T-helper 17 cell (primary cell): ENCODE measurements around the gene APOC4. TPM values are rescaled to one million over a fixed set of nuclear protein-coding genes. Genes with fewer than 3 reads are reported as not detected.
"Not testable (repeated sequence)": the region's sequence is repeated elsewhere in the genome, so short reads cannot be mapped to it uniquely, and the experiment has no call there.

Experiments used
- ATAC-seq: fragments of 150-1000 bp; cut with Tn5 transposase; 2 replicates; pipeline ENCODE4 v1.10.0; 2021; ENCODE audit warnings: mild to moderate bottlenecking, moderate library complexity
- DNase-seq, 3 donors: peaks; one replicate each; pipeline versions ENCODE4 v3.0.0 to v3.0.0-alpha.2; 2020 to 2021
- H3K9me3 ChIP-seq: one replicate; pipeline ENCODE4 v1.7.0; 2013; ENCODE audit warnings: low read length, mild to moderate bottlenecking; ENCODE audit not compliant: control insufficient read depth, poor library complexity, severe bottlenecking
- H3K27ac Mint-ChIP-seq: one replicate; pipeline ENCODE4 v1.8.0; 2022; ENCODE audit warnings: mild to moderate bottlenecking, moderate library complexity, mixed read lengths
- H3K27me3 Mint-ChIP-seq: one replicate; pipeline ENCODE4 v1.8.0; 2022; ENCODE audit warnings: mixed read lengths
- H3K36me3 Mint-ChIP-seq: one replicate; pipeline ENCODE4 v1.8.0; 2022; ENCODE audit warnings: low read depth, mixed read lengths
- H3K4me1 Mint-ChIP-seq: one replicate; pipeline ENCODE4 v1.8.0; 2022; ENCODE audit warnings: mild to moderate bottlenecking, mixed read lengths
- H3K4me3 Mint-ChIP-seq: one replicate; pipeline ENCODE4 v1.8.0; 2022; ENCODE audit warnings: mild to moderate bottlenecking, moderate library complexity, mixed read lengths
- total RNA-seq, 4 donors: library from RNA in 2 of 4; stranded (reverse) in 2 of 4; gene quantifications; one replicate each; pipeline ENCODE4 v1.2.3 and lab custom pipeline; 2022 to 2026

APOC4 gene
- total RNA-seq, 2 donors from 2014 or later = not detected

DNA sequence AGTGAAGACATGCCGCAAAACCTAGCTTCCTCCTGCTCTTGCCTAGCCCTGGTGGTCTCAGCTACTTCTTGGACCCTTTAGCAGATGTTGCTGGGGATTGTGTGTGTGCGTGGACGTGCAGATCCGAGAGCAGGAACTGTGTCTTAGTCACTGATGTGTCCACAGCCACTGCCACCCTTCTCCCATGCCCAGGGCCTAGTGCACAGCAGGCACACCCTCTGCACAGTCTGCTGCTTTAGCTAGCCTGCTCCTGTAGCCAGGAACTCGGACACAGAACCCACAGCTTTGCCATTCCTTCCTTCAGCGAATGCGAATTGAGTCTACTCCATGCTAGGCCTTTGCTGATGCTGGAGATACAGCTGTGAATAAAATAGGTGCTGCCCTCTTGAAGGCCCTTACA lies 15.5 kb downstream of the APOC4 start:
- Mint-ChIP-seq H3K27me3 (no peaks in the 10 kb centered on the region), H3K27ac (peak overlapping the region; percentile 77), H3K36me3 (peaks cover 8% of the 10 kb centered on the region), H3K4me3 (peak overlapping the region; percentile 100), H3K4me1 (peaks cover 49% of the 10 kb centered on the region)
- H3K9me3 ChIP-seq = no peaks in the 10 kb centered on the region
- ATAC-seq = no peak
- no peak for DNase-seq

- Mint-ChIP-seq H3K4me1 (peaks cover 49% of the 10 kb centered on the region), H3K36me3 (peaks cover 8% of the 10 kb centered on the region), H3K27ac (peak overlapping the region; percentile 77), H3K27me3 (no peaks in the 10 kb centered on the region), H3K4me3 (peak overlapping the region; percentile 100)
- ATAC-seq = no peak
- H3K9me3 ChIP-seq = no peaks in the 10 kb centered on the region
- no peak for DNase-seq
These were observed 16.1 kb downstream of the APOC4 start for GRCh38 chr19:44958090-44958489.

- H3K9me3 ChIP-seq = no peaks in the 10 kb centered on the region
- Mint-ChIP-seq H3K4me1 (peaks cover 44% of the 10 kb centered on the region), H3K4me3 (no peak overlapping the region), H3K36me3 (peaks cover 7% of the 10 kb centered on the region), H3K27ac (peak overlapping the region; percentile 80), H3K27me3 (no peaks in the 10 kb centered on the region)
- DNase-seq (no peak), ATAC-seq (no peak)
These were observed 17.7 kb downstream of the APOC4 start for GRCh38 chr19:44959691-44960090.

- ATAC-seq = no peak
- peaks cover 2% of the 10 kb centered on the region for H3K36me3 Mint-ChIP-seq
These were observed 19.1 kb downstream of the APOC4 start for GRCh38 chr19:44960906-44961728.

GRCh38 chr19:44961821-44962220 lies 19.8 kb downstream of the APOC4 start:
- no peak overlapping the region for H3K27ac Mint-ChIP-seq
- no peak overlapping the region for H3K4me3 Mint-ChIP-seq
- peaks cover 2% of the 10 kb centered on the region for H3K36me3 Mint-ChIP-seq
- H3K9me3 ChIP-seq = no peaks in the 10 kb centered on the region
- ATAC-seq (no peak), DNase-seq (no peak)
- no peaks in the 10 kb centered on the region for H3K27me3 Mint-ChIP-seq
- peaks cover 31% of the 10 kb centered on the region for H3K4me1 Mint-ChIP-seq

More at GRCh38 chr19:44960906-44961728, 19.1 kb downstream of the APOC4 start:
- Mint-ChIP-seq H3K27ac (peak overlapping the region; percentile 80), H3K4me1 (peaks cover 35% of the 10 kb centered on the region), H3K4me3 (no peak overlapping the region), H3K27me3 (no peaks in the 10 kb centered on the region)
- H3K9me3 ChIP-seq = no peaks in the 10 kb centered on the region
- DNase-seq = no peak

DNA sequence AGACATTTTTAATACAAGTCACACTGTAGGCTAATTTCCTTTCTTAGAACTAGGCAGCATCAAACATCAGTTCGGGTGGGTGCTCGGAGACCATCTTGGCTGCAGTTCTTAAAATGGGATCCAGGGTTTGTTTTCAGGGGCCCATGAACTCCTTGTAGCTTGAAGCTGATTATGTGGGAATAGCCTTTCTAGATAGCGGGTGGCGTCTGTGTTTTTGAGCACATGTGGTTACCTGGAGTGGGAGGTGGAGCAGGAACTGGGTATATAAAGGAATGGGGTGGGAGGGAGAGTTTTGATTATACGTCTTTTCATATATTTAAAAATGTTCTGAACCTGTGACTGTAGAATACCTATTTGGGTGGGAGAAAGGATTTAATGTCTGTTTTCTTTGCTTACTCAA lies 26.1 kb downstream of the APOC4 start:
- Mint-ChIP-seq H3K27me3 (no peaks in the 10 kb centered on the region), H3K36me3 (peaks cover 6% of the 10 kb centered on the region), H3K27ac (peak overlapping the region; percentile 21), H3K4me3 (no peak overlapping the region), H3K4me1 (peaks cover 12% of the 10 kb centered on the region)
- no peaks in the 10 kb centered on the region for H3K9me3 ChIP-seq
- DNase-seq (no peak), ATAC-seq (no peak)

DNA sequence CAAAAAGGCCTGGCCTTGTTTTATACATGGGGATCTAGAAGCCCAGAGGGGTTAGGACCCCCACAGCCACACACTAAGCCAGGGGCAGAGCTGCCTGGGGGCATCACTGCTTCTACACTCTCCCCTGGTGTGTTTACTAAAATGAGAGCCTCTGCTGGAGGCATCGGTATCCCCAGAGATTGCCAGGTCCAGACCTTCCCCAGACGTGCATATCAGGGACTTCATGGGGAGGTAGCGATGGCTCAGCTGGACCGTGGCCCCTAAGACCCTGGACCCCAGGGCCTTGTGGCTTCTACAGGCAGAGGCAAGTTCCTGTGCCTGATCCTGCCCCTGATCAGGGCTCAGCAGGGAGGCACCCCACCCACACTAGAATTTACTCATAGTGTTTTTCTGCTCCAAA lies 26.6 kb downstream of the APOC4 start:
- Mint-ChIP-seq H3K36me3 (peaks cover 6% of the 10 kb centered on the region), H3K27ac (peak overlapping the region; percentile 21), H3K27me3 (no peaks in the 10 kb centered on the region), H3K4me1 (peaks cover 12% of the 10 kb centered on the region), H3K4me3 (no peak overlapping the region)
- no peak for ATAC-seq
- H3K9me3 ChIP-seq = no peaks in the 10 kb centered on the region
- DNase-seq = no peak

DNA sequence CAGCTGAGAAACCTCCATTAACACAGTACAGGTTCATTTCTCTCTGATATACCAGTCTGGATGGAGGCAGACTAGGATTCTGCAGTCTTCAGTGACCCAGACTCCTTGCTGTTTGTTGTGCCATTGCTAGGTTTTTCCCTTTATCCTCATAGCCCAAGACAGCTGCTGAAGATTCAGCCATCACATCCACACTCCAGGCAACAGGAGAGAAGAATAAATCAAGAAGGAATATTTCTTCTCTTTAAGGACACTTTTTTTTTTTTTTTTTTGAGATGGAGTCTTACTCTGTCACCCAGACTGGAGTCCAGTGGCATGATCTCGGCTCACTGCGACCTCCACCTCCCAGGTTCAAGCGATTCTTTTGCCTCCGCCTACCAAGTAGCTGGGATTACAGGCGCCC lies 27.4 kb downstream of the APOC4 start:
- H3K36me3 Mint-ChIP-seq = peaks cover 8% of the 10 kb centered on the region
- ATAC-seq = no peak
- H3K27ac Mint-ChIP-seq = no peak overlapping the region

GRCh38 chr19:44971451-44971850 lies 29.4 kb downstream of the APOC4 start:
- not testable (repeated sequence) for H3K9me3 ChIP-seq, H3K27me3 Mint-ChIP-seq, H3K36me3 Mint-ChIP-seq, H3K27ac Mint-ChIP-seq, DNase-seq, H3K4me1 Mint-ChIP-seq, H3K4me3 Mint-ChIP-seq, ATAC-seq

More for the DNA sequence above, 27.4 kb downstream of the APOC4 start:
- no peaks in the 10 kb centered on the region for H3K9me3 ChIP-seq
- Mint-ChIP-seq H3K4me3 (no peak overlapping the region), H3K4me1 (peaks cover 12% of the 10 kb centered on the region), H3K27me3 (no peaks in the 10 kb centered on the region)
- DNase-seq = no peak

GRCh38 chr19:44972802-44973201 lies 30.8 kb downstream of the APOC4 start:
- Mint-ChIP-seq H3K4me3 (no peak overlapping the region), H3K36me3 (peaks cover 3% of the 10 kb centered on the region), H3K27ac (no peak overlapping the region), H3K4me1 (peaks cover 7% of the 10 kb centered on the region), H3K27me3 (no peaks in the 10 kb centered on the region)
- no peaks in the 10 kb centered on the region for H3K9me3 ChIP-seq
- DNase-seq = no peak
- no peak for ATAC-seq

DNA sequence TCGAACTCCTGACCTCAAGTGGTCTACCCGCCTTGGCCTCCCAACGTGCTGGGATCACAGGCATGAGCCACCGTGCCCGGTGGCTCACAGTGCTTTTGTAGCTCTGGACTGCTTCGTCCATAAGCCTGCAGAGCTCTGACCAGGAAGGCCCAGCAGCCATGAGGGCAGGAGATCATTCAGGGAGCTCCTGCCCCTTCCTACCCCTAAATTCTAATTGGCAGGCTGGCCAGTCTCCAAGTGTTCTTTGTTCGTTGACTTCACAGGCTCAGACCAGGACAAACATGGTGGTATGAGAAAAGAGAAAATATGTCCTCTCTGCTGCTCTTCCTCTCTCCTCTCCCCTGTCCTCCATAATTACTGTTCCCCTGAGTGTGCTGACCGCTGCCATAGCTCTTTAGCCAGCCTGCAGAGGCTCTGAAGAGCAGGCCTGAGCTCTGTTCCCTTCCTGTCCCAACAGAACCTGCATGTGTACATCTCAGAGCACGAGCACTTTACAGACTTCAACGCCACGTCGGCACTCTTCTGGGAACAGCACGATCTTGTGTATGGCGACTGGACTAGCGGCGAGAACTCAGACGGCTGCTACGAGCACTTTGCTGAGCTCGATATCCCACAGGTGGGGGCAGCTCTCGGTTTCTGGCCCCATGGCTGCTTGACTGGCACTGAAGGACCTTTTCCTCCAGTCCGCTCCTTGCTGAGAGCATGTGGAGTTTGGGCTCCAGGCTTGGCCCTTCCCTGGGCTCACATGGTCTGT lies 32.1 kb downstream of the APOC4 start:
- no peaks in the 10 kb centered on the region for H3K27me3 Mint-ChIP-seq
- no peaks in the 10 kb centered on the region for H3K9me3 ChIP-seq
- H3K27ac Mint-ChIP-seq = no peak overlapping the region
- DNase-seq = no peak
- H3K4me3 Mint-ChIP-seq = no peak overlapping the region
- H3K36me3 Mint-ChIP-seq = peaks cover 2% of the 10 kb centered on the region
- peaks cover 4% of the 10 kb centered on the region for H3K4me1 Mint-ChIP-seq
- no peak for ATAC-seq

- peaks cover 2% of the 10 kb centered on the region for H3K36me3 Mint-ChIP-seq
These were observed 32.8 kb downstream of the APOC4 start for GRCh38 chr19:44974857-44975256.

DNA sequence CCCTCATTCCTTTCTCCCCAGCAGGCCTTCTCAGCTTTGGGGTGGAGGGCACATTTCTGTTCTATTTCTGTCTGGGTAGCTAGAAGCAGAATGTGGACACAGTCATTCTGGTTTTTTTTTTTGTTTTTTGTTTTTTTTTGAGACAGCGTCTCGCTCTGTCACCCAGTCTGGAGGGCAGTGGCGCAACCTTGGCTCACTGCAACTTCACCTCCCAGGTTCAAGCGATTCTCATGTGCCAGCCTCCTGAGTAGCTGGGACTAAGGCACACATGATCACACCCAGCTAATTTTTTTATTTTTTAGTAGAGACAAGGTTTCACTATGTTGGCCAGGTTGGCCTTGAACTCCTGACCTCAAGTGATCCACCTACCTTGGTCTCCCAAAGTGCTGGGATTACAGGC lies 33.4 kb downstream of the APOC4 start:
- Mint-ChIP-seq H3K27me3 (no peaks in the 10 kb centered on the region), H3K36me3 (peaks cover 2% of the 10 kb centered on the region), H3K4me1 (peaks cover 4% of the 10 kb centered on the region), H3K4me3 (no peak overlapping the region), H3K27ac (no peak overlapping the region)
- no peaks in the 10 kb centered on the region for H3K9me3 ChIP-seq
- ATAC-seq = no peak
- no peak for DNase-seq

More at GRCh38 chr19:44974857-44975256, 32.8 kb downstream of the APOC4 start:
- ATAC-seq (no peak), DNase-seq (no peak)
- no peaks in the 10 kb centered on the region for H3K27me3 Mint-ChIP-seq
- no peak overlapping the region for H3K27ac Mint-ChIP-seq
- H3K4me3 Mint-ChIP-seq = no peak overlapping the region
- H3K9me3 ChIP-seq = no peaks in the 10 kb centered on the region
- peaks cover 4% of the 10 kb centered on the region for H3K4me1 Mint-ChIP-seq
